ENCODE results near the gene SACM1L.

SACM1L gene

DNA sequence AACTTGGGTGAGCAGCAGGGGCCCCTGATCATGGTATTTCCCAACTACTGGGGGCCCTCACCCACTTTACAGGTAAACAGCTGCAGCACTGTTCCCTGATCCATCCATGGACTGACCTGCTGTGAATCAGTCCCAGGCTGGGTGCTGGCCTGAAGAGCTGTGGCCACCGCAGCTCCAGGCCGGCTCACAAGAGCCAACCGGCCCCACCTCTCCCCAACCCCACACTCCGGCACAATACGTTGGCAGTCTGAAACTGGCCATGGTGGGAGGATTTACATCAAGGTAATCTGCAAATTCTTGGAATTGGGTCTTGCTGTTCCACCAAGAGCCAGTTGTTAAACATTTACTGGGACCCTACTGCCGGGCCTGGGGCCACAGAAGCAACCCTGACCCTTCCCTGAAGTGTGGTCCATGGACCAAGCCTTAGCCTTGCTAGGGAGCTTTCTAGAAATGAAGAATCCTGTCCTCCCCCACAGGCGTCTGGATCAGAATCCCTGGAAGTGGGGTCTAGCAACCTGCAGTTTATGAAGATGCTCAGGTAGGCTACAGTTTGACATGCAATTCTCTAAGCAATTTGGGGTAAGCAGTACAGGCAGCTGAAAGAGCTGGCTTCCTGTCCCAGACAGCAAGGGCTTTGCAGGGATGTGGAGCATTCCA lies 103.4 kb downstream of the SACM1L start:
- DNase-seq, result no peak

DNA sequence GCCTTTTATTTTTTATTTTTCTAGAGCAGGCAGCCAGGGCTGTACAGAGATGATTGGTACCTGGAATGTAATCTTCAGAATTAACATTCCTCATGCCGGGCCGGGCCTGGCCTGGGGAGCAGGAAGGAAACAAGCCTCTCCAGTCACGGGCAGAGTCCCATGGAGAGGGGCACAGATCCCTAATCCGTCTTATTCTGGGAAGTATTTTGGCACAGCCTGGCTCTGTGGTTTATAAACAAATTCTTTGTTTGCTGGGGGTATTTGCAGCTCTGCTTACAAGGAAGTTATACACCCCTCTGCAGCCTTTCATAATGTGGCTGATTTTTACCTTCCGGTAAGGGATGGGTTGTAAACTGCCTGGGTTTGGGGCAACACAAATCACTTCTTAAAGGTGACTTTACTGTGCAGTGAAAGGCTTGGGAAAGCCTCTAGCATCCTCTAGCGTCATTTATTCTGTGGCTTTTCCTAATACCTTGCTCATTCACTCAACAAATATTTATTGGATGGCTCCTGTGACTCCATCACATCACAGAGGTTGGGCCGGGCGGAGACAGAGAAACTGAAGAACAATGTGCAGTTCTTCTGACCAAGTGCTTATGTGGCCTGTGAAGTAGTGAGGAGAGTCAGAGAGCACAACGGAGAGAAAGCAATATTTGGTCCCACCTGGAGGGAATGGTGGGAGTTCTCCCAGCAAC lies 104.4 kb downstream of the SACM1L start:
- DNase-seq, result no peak

DNA sequence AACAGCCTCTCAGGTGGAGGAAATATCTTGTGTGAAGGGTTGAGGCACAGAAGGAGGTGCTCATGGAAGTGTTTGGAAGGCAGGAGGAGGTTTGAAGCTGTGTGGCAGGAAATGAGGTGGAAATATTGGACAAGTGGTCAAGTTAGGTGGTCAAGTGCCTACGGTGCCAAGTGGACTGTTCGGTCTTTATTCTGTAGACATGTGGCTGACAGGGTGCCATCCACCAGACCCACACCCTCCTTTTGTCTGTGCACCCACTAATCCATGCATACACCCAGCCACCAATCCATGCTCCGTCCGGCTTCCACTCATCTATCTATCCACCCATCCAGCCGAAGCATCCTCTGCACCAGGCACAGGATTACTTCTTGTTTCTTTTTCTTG lies 105.0 kb downstream of the SACM1L start:
- no peak for DNase-seq

DNA sequence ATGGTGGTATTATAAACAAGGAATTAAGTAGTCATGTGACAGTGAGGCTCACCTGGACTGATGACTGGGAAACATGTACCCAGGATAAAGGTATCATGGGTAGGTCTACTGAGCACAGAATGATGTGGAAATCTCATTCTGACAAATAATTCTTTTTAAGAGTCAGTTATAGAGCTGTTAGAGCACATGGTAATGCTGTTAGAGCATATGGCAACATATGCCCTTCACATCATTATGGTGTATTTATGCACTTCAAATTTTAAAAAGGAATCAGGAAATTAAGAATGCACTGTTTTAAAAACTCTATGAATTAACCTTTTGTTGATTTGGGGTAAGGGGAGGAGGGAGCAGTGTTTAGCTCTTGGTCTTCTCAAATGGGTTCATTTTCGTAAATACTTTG lies 105.5 kb downstream of the SACM1L start:
- DNase-seq, result no peak
